Amygdala (tissue), 56 donors: ENCODE results near the gene ACAD9.
"Not testable (repeated sequence)": the region's sequence is repeated elsewhere in the genome, so short reads cannot be mapped to it uniquely, and the experiment has no call there.

Experiments
- DNase-seq, 56 donors: peaks; one replicate each; lab custom pipeline; 2025; lab: John Stamatoyannopoulos, UW

The ACAD9 gene

GRCh38 chr3:128889139-128889894 lies 9.9 kb downstream of the ACAD9 start:
- DNase-seq, result no peak

GRCh38 chr3:128895843-128896697 lies 16.6 kb downstream of the ACAD9 start:
- no peak for DNase-seq

- no peak for DNase-seq
Measured at GRCh38 chr3:128902426-128902825, 23.0 kb downstream of the ACAD9 start.

- DNase-seq, result no peak
Measured at GRCh38 chr3:128903501-128903900, 24.1 kb downstream of the ACAD9 start.

- no peak for DNase-seq
Measured at GRCh38 chr3:128906031-128906803, 26.8 kb downstream of the ACAD9 start.

- no peak for DNase-seq
Measured at GRCh38 chr3:128906804-128907525, 27.5 kb downstream of the ACAD9 start.

- DNase-seq, result no peak
Measured at GRCh38 chr3:128907706-128908445, 28.5 kb downstream of the ACAD9 start.

GRCh38 chr3:128908951-128909350 lies 29.5 kb downstream of the ACAD9 start:
- DNase-seq, result no peak

GRCh38 chr3:128910006-128910405 lies 30.6 kb downstream of the ACAD9 start:
- no peak for DNase-seq

- DNase-seq, result no peak
Measured at GRCh38 chr3:128911911-128912310, 32.5 kb downstream of the ACAD9 start.

- DNase-seq, result no peak
Measured at GRCh38 chr3:128914966-128915645, 35.7 kb downstream of the ACAD9 start.

- no peak for DNase-seq
Measured at GRCh38 chr3:128917291-128917690, 37.9 kb downstream of the ACAD9 start.

- DNase-seq, result no peak
Measured at GRCh38 chr3:128919988-128920387, 40.6 kb downstream of the ACAD9 start.

- DNase-seq, result no peak
Measured at GRCh38 chr3:128922804-128923459, 43.5 kb downstream of the ACAD9 start.

GRCh38 chr3:128923576-128923975 lies 44.2 kb downstream of the ACAD9 start:
- no peak for DNase-seq

- DNase-seq, result not testable (repeated sequence)
Measured at GRCh38 chr3:128923986-128924385, 44.6 kb downstream of the ACAD9 start.

GRCh38 chr3:128929364-128929763 lies 49.9 kb downstream of the ACAD9 start:
- no peak for DNase-seq

GRCh38 chr3:128931046-128931445 lies 51.6 kb downstream of the ACAD9 start:
- no peak for DNase-seq
